GM15510 (cell line): ENCODE data around the gene PPFIBP1.

Source experiments
- POLR2A ChIP-seq: IDR thresholded peaks from 3 replicates; pipeline ENCODE4 v1.6.1; 2011; ENCODE audit warnings: borderline replicate concordance; ENCODE audit not compliant: insufficient read length; ENCODE audit errors: extremely low read depth

The PPFIBP1 gene

GRCh38 chr12:27561535-27562350, 37.7 kb downstream of the PPFIBP1 start:
- TF ChIP-seq POLR2A: no peak

- TF ChIP-seq POLR2A: no peak
These were observed 40.7 kb downstream of the PPFIBP1 start for GRCh38 chr12:27564612-27565213.

GRCh38 chr12:27566159-27566558, 42.2 kb downstream of the PPFIBP1 start:
- TF ChIP-seq POLR2A: no peak

- TF ChIP-seq POLR2A: no peak
These were observed 42.6 kb downstream of the PPFIBP1 start for GRCh38 chr12:27566626-27567025.

- no peak for TF ChIP-seq POLR2A
These were observed 47.5 kb downstream of the PPFIBP1 start for GRCh38 chr12:27571463-27571862.

GRCh38 chr12:27572486-27573255, 48.7 kb downstream of the PPFIBP1 start:
- TF ChIP-seq POLR2A: no peak

- no peak for TF ChIP-seq POLR2A
These were observed 50.0 kb downstream of the PPFIBP1 start for GRCh38 chr12:27573972-27574371.

GRCh38 chr12:27575090-27575761, 51.2 kb downstream of the PPFIBP1 start:
- no peak for TF ChIP-seq POLR2A

GRCh38 chr12:27575762-27576118, 51.7 kb downstream of the PPFIBP1 start:
- no peak for TF ChIP-seq POLR2A

- TF ChIP-seq POLR2A: no peak
These were observed 52.8 kb downstream of the PPFIBP1 start for GRCh38 chr12:27576667-27577347.

GRCh38 chr12:27577688-27578087, 53.7 kb downstream of the PPFIBP1 start:
- TF ChIP-seq POLR2A: no peak

GRCh38 chr12:27578689-27579372, 54.8 kb downstream of the PPFIBP1 start:
- TF ChIP-seq POLR2A: no peak

- no peak for TF ChIP-seq POLR2A
These were observed 56.7 kb downstream of the PPFIBP1 start for GRCh38 chr12:27580561-27581330.
